Adrenal gland (tissue), 19 donors: ENCODE data around the gene RETSAT. TPM values are rescaled to one million over a fixed set of nuclear protein-coding genes. Genes with fewer than 3 reads are reported as not detected.

Source experiments
- DNase-seq, 7 donors: peaks; one replicate each; pipeline ENCODE4 v3.0.0-alpha.2; 2019 to 2020
- H3K27ac ChIP-seq, 5 donors: fragments of 200-600 bp; sonication (generic) in 4 of 5; 1 replicate in 3 of 5; 2 replicates in 2 of 5; pipeline versions ENCODE4 v1.5.1 to v1.8.0; 2016 to 2020; ENCODE audit warnings: mild to moderate bottlenecking in 1 of 5
- H3K27me3 ChIP-seq: fragments of 200-600 bp; 2 replicates; pipeline ENCODE4 v1.8.0; 2021
- H3K36me3 ChIP-seq, 2 donors: fragments of 200-600 bp; replicated peaks in 1 of 2; 1 replicate in 1 of 2; 2 replicates in 1 of 2; pipeline versions ENCODE4 v1.5.1 to v1.8.0; 2018 to 2022
- H3K4me1 ChIP-seq, 2 donors: fragments of 200-600 bp; replicated peaks in 1 of 2; 1 replicate in 1 of 2; 2 replicates in 1 of 2; pipeline versions ENCODE4 v1.5.1 to v1.8.0; 2018 to 2021
- H3K4me3 ChIP-seq, 4 donors: fragments of 200-600 bp; sonication (generic) in 3 of 4; one replicate each; pipeline ENCODE4 v1.5.1; 2016 to 2018
- H3K9me3 ChIP-seq, 3 donors: fragments of 200-600 bp; sonication (generic) in 1 of 3; replicated peaks in 1 of 3; 1 replicate in 2 of 3; 2 replicates in 1 of 3; pipeline versions ENCODE4 v1.5.1 to v1.8.0; 2016 to 2021
- POLR2A ChIP-seq, 2 donors: fragments of 450-650 bp; IDR thresholded peaks; one replicate each; pipeline ENCODE4 v1.6.1; 2017; ENCODE audit warnings: antibody characterized with exemption in 2 of 2, mild to moderate bottlenecking in 2 of 2, moderate library complexity in 1 of 2
- WGBS, 4 donors: extraction: QIAGEN DNeasy Blood & Tissue Kit in 2 of 4; methylation state at CpG; one replicate each; pipeline versions ENCODE4 v1.1.5 to v1.1.7; 2013 to 2017; 5-methylcytosine and 5-hydroxymethylcytosine counted together
- intact Hi-C, 2 donors: fragments of 100-400 bp; cut with DNase I; formaldehyde crosslinking; loops; one replicate each; pipeline versions ENCODE4 v1.14.1 to v1.15.0; 2022 to 2023
- long read RNA-seq, 10 donors: library from polyadenylated mRNA in 3 of 10; unstranded in 2 of 10; stranded (forward) in 1 of 10; transcript quantifications; one replicate each; pipeline ENCODE4 v2.0.0 and lab custom pipeline, GENCODE V29; 2021 to 2026
- polyA plus RNA-seq, 3 donors: library from polyadenylated mRNA; stranded (reverse); fragments of 200-250 nt in 2 of 3; fragments of 350-450 nt in 1 of 3; fragmentation: Illumina TruSeq in 1 of 3; extraction: RNeasy Lipid Tissue Mini Kit (QIAGEN cat#74804) in 1 of 3; gene quantifications; one replicate each; pipeline ENCODE4 v1.2.3, GENCODE V29; 2013 to 2014
- total RNA-seq, 9 donors: library from RNA; depleted of rRNA in 4 of 9; stranded (reverse); fragments of >200 nt in 4 of 9; fragments of 120-200 nt in 1 of 9; fragmentation: NEBNext Ultra II Directional in 1 of 9; extraction: Animal tissue kit (Norgen Biotek cat#: 25700) in 1 of 9; gene quantifications; one replicate each; pipeline versions ENCODE4 v1.1.0 to v1.2.4, GENCODE V29; 2013 to 2023
- TF ChIP-seq, protein P1 (sequence below), 6 experiments: fragments of 450-650 bp in 4 of 6; fragments of 200-600 bp in 2 of 6; sonication (generic) in 1 of 6; IDR thresholded peaks; 1 replicate in 5 of 6; 2 replicates in 1 of 6; pipeline versions ENCODE4 v1.5.1 to v1.8.0; 2016 to 2021; ENCODE audit warnings: antibody characterized with exemption in 6 of 6, mild to moderate bottlenecking in 2 of 6, moderate library complexity in 1 of 6
- donor health status: healthy with polysubstance abuse.
- donor health status: Bipolar disorder and iron deficiency.
- donor health status: DM: yes; HTN: yes; CAD: no.
- donor health status: DM: no; HTN: no; CAD: no.
- donor health status: DM: no; HTN: no; CAD: no.
- donor health status: DM: yes; HTN: yes; CAD: no.

Gene RETSAT
- 100 to 1,000 TPM in 7 of 9 donors, 10 to 100 TPM in 2; 70.3 to 178 (median 131) TPM for total RNA-seq
- 100 to 1,000 TPM in 1 of 3 donors, 10 to 100 TPM in 2; 26.1 to 209 (median 60.7) TPM for polyA plus RNA-seq
- long read RNA-seq, donor 1, transcript RETSAT-201 (11 exons, 3,100 nt), result major isoform, 7 of 7 reads
- long read RNA-seq, donor 1, partial matches to known transcripts, result 0 of 7 reads
- long read RNA-seq, donor 1, other reads (novel, unspliced or antisense), result 0 of 7 reads
- long read RNA-seq, donor 2, transcript RETSAT-201 (11 exons, 3,100 nt), result major isoform, 7 of 9 reads
- long read RNA-seq, donor 2, partial matches to known transcripts, result 0 of 9 reads
- long read RNA-seq, donor 2, other reads (novel, unspliced or antisense), result 0 of 9 reads
- long read RNA-seq, donor 3, transcript RETSAT-201 (11 exons, 3,100 nt), result major isoform, 6 of 6 reads
- long read RNA-seq, donor 3, partial matches to known transcripts, result 0 of 6 reads
- long read RNA-seq, donor 3, other reads (novel, unspliced or antisense), result 0 of 6 reads
- long read RNA-seq, donor 4, partial matches to known transcripts, result 4 of 10 reads
- long read RNA-seq, donor 4, other reads (novel, unspliced or antisense), result 2 of 10 reads
- long read RNA-seq, donor 5, transcript RETSAT-201 (11 exons, 3,100 nt), result major isoform, 189 of 248 reads
- long read RNA-seq, donor 5, partial matches to known transcripts, result 34 of 248 reads
- long read RNA-seq, donor 5, other reads (novel, unspliced or antisense), result 25 of 248 reads
- long read RNA-seq, donor 6, transcript RETSAT-201 (11 exons, 3,100 nt), result major isoform, 5 of 8 reads
- long read RNA-seq, donor 6, partial matches to known transcripts, result 1 of 8 reads
- long read RNA-seq, donor 6, other reads (novel, unspliced or antisense), result 2 of 8 reads
- long read RNA-seq, donor 7, partial matches to known transcripts, result 0 of 3 reads
- long read RNA-seq, donor 7, other reads (novel, unspliced or antisense), result 0 of 3 reads
- long read RNA-seq, donor 8, transcript RETSAT-201 (11 exons, 3,100 nt), result major isoform, 13 of 22 reads
- long read RNA-seq, donor 8, partial matches to known transcripts, result 6 of 22 reads
- long read RNA-seq, donor 8, other reads (novel, unspliced or antisense), result 0 of 22 reads
- long read RNA-seq, donor 9, transcript RETSAT-201 (11 exons, 3,100 nt), result major isoform, 8 of 8 reads
- long read RNA-seq, donor 9, partial matches to known transcripts, result 0 of 8 reads
- long read RNA-seq, donor 9, other reads (novel, unspliced or antisense), result 0 of 8 reads
- long read RNA-seq, donor 10, partial matches to known transcripts, result 0 of 2 reads
- long read RNA-seq, donor 10, other reads (novel, unspliced or antisense), result 0 of 2 reads

DNA sequence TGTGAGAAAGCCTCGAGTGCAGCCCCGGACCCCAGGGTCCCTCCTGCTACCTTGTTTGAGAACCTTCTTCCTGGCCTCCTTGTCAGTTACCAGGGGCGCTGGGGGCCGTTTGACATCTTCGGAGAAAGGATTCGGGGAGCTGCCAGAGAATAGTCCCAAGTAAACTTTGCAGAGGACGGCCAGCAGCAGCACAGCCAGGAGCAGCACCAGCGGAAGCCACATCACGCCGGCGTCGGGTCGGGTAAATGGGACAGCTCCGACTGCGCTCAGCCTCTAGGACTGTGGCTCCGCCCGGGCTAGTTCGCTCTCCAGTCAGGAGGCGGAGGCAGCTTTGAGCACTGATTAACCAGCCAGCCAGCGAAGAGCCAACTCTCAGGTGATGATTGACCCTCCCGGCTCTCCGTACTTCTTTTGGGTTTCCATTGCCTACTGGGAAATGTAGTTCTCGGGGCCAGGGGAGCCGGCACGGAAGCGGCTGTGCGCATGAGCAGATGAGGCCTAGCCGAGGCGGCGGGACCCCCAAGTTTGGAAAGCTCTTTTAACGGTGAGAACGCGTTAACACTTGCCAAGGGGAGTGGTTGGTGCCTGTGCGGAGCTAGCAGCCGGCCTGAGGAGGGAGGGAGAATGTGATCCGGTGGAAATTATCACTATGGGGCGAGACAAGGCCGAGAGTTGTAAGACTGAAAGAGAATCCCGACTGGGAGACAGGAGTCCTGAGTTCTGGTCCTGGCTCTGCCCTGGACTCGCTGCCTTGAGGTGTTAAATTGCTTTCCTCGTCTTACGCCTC is at the start of gene RETSAT, which contains the start of gene ELMOD3:
Gene RETSAT, minus strand, starts transcription at position 243 of the 787 bp plus-strand sequence. Its CDS starts 21 bp downstream, at position 222.
Gene ELMOD3, plus strand, starts transcription at position 484 of the 787 bp plus-strand sequence. CDS start 2,430 bp downstream, outside the sequence.
- peak within 1 kb of the TSS; percentile 65 to 93 (median 77) for H3K27ac ChIP-seq
- peak; percentile 99 to 100 (median 99) for DNase-seq
- peaks cover 0 to 38% of the 10 kb centered on the region in 2 donors for H3K36me3 ChIP-seq
- H3K4me3 ChIP-seq, result peak within 1 kb of the TSS; percentile 81 to 99 (median 92)
- no peaks in the 10 kb centered on the region for H3K9me3 ChIP-seq
- 0 to 4% (median 0%) methylated on average over 13 to 42 of the region's 42 CpGs for WGBS, 4 donors
- peaks cover 24 to 53% of the 10 kb centered on the region in 2 donors for H3K4me1 ChIP-seq
- TF ChIP-seq POLR2A (IDR thresholded peaks at IDR 0.05), result peak; percentile 93 to 99
- TF ChIP-seq, protein P1, sequence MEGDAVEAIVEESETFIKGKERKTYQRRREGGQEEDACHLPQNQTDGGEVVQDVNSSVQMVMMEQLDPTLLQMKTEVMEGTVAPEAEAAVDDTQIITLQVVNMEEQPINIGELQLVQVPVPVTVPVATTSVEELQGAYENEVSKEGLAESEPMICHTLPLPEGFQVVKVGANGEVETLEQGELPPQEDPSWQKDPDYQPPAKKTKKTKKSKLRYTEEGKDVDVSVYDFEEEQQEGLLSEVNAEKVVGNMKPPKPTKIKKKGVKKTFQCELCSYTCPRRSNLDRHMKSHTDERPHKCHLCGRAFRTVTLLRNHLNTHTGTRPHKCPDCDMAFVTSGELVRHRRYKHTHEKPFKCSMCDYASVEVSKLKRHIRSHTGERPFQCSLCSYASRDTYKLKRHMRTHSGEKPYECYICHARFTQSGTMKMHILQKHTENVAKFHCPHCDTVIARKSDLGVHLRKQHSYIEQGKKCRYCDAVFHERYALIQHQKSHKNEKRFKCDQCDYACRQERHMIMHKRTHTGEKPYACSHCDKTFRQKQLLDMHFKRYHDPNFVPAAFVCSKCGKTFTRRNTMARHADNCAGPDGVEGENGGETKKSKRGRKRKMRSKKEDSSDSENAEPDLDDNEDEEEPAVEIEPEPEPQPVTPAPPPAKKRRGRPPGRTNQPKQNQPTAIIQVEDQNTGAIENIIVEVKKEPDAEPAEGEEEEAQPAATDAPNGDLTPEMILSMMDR (IDR thresholded peaks at IDR 0.05), result peak in 1 of 6 experiments; percentile 25
- no peaks in the 10 kb centered on the region for H3K27me3 ChIP-seq
- intact Hi-C loops, result no loop called here

DNA sequence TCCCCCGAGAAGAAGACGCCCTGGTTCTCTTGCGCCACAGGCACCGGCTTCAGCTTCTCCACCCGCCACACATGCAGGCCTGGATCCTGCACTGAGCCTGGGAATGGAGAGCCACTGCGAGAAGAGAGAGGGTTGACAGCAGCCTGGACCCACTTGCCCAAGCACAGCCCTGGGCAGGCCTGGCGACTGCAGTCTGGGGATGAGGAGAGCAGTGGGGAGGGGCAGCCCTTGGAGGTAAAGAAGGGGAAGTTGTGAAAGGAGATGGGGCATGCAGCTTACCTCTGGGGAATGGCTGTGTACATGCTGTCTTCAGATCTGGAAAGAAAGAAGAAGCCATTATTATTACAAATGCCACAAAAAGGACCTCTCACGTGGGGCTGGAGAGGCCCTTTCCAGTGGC is 47.5 kb upstream of the RETSAT start:
- Histone ChIP-seq H3K36me3 (no peaks in the 10 kb centered on the region), H3K4me3 (no peak overlapping the region), H3K9me3 (no peaks in the 10 kb centered on the region), H3K4me1 (no peaks in the 10 kb centered on the region), H3K27me3 (no peaks in the 10 kb centered on the region), H3K27ac (no peak overlapping the region)
- intact Hi-C loops, result no loop called here
- TF ChIP-seq, protein P1 (IDR thresholded peaks at IDR 0.05), result no peak
- no peak for TF ChIP-seq POLR2A (IDR thresholded peaks at IDR 0.05)
- 85 to 95% (median 92%) methylated on average over 8 of the region's 8 CpGs for WGBS, 4 donors
- no peak for DNase-seq

DNA sequence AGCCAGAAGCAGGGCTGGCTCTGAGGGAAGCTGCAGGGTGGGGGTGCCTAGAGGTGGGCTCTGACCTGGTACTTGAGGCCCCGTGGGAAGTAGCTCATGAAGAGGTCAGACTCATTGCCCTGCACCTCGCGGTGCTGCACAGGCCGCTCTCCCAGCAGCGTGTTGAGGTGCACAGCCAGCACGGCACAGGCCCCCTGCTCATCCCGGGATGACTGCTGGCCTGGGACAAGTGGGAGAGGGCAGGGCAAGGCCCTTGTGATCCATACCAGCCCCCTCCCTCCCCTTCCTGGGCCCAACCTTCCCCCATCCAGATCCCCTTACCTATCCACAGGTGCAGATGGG is 47.1 kb upstream of the RETSAT start:
- Histone ChIP-seq H3K4me3 (no peak overlapping the region), H3K9me3 (no peaks in the 10 kb centered on the region), H3K27me3 (no peaks in the 10 kb centered on the region), H3K27ac (no peak overlapping the region), H3K36me3 (no peaks in the 10 kb centered on the region), H3K4me1 (no peaks in the 10 kb centered on the region)
- DNase-seq, result no peak
- intact Hi-C loops, result no loop called here
- 80 to 94% (median 89%) methylated on average over 1 to 7 of the region's 7 CpGs for WGBS, 4 donors
- TF ChIP-seq, protein P1 (IDR thresholded peaks at IDR 0.05), result no peak
- no peak for TF ChIP-seq POLR2A (IDR thresholded peaks at IDR 0.05)
